ENCODE results near the gene NPL. TPM values are rescaled to one million over a fixed set of nuclear protein-coding genes. Genes with fewer than 3 reads are reported as not detected.

NPL gene
- total RNA-seq, 2 donors from 2014 or later: 10.3 to 30.7 TPM

- Histone ChIP-seq H3K4me1 (ENCODE audit: control insufficient read depth in 1 of 2, low read depth in 2 of 2) (peaks cover 15 to 41% of the 10 kb centered on the region in 2 donors), H3K27ac (no peak overlapping the region), H3K36me3 (peaks cover 27% of the 10 kb centered on the region), H3K27me3 (replicated peaks; ENCODE audit: insufficient read depth) (no peaks in the 10 kb centered on the region), H3K4me3 (no peak overlapping the region), H3K9me3 (no peaks in the 10 kb centered on the region)
- TF ChIP-seq, protein P1, sequence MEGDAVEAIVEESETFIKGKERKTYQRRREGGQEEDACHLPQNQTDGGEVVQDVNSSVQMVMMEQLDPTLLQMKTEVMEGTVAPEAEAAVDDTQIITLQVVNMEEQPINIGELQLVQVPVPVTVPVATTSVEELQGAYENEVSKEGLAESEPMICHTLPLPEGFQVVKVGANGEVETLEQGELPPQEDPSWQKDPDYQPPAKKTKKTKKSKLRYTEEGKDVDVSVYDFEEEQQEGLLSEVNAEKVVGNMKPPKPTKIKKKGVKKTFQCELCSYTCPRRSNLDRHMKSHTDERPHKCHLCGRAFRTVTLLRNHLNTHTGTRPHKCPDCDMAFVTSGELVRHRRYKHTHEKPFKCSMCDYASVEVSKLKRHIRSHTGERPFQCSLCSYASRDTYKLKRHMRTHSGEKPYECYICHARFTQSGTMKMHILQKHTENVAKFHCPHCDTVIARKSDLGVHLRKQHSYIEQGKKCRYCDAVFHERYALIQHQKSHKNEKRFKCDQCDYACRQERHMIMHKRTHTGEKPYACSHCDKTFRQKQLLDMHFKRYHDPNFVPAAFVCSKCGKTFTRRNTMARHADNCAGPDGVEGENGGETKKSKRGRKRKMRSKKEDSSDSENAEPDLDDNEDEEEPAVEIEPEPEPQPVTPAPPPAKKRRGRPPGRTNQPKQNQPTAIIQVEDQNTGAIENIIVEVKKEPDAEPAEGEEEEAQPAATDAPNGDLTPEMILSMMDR (IDR thresholded peaks at IDR 0.05): no peak
- DNase-seq (ENCODE audit: low spot score) (no peak), ATAC-seq (ENCODE audit: insufficient number of reproducible peaks, low FRiP score, low read depth) (no peak)
These were observed 55.8 kb downstream of the NPL start for GRCh38 chr1:182845379-182845778.

DNA sequence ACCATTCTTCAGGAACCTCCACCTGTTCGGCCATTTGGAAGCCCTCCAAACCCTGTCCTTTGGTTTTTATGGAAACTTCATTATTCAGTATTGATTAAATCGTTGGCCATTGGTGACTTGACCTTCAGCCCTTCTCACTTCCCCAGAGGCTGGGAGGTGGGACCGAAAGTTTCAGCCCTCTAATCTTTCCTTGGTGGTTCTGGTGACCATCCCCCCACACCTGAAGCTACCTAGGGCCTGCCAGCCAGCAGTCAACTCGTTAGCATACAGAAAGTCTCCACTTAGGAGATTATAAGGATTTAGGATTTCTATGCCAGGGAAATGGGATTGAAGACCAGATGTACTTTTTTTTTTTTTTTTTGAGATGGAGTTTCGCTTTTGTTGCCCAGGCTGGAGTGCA, 56.3 kb downstream of the NPL start:
- ATAC-seq (ENCODE audit: insufficient number of reproducible peaks, low FRiP score, low read depth): no peak
- Histone ChIP-seq H3K9me3 (no peaks in the 10 kb centered on the region), H3K27ac (no peak overlapping the region), H3K4me3 (no peak overlapping the region), H3K27me3 (replicated peaks; ENCODE audit: insufficient read depth) (no peaks in the 10 kb centered on the region), H3K4me1 (ENCODE audit: control insufficient read depth in 1 of 2, low read depth in 2 of 2) (peaks cover 10 to 36% of the 10 kb centered on the region in 2 donors), H3K36me3 (peaks cover 30% of the 10 kb centered on the region)
- TF ChIP-seq, protein P1 (IDR thresholded peaks at IDR 0.05): no peak
- DNase-seq (ENCODE audit: low spot score): no peak

- peaks cover 42% of the 10 kb centered on the region for H3K36me3 ChIP-seq
- H3K4me3 ChIP-seq: no peak overlapping the region
- peaks cover 5 to 24% of the 10 kb centered on the region in 2 donors for H3K4me1 ChIP-seq (ENCODE audit: control insufficient read depth in 1 of 2, low read depth in 2 of 2)
- DNase-seq (ENCODE audit: low spot score) (no peak), ATAC-seq (ENCODE audit: insufficient number of reproducible peaks, low FRiP score, low read depth) (no peak)
- TF ChIP-seq, protein P1 (IDR thresholded peaks at IDR 0.05): no peak
- no peak overlapping the region for H3K27ac ChIP-seq
- H3K9me3 ChIP-seq: no peaks in the 10 kb centered on the region
- no peaks in the 10 kb centered on the region for H3K27me3 ChIP-seq (replicated peaks; ENCODE audit: insufficient read depth)
These were observed 57.5 kb downstream of the NPL start for GRCh38 chr1:182847105-182847504.

GRCh38 chr1:182848736-182849135, 59.2 kb downstream of the NPL start:
- Histone ChIP-seq H3K27me3 (replicated peaks; ENCODE audit: insufficient read depth) (no peaks in the 10 kb centered on the region), H3K4me1 (ENCODE audit: control insufficient read depth in 1 of 2, low read depth in 2 of 2) (peaks cover 0 to 11% of the 10 kb centered on the region in 2 donors), H3K27ac (no peak overlapping the region), H3K36me3 (peaks cover 58% of the 10 kb centered on the region), H3K4me3 (no peak overlapping the region), H3K9me3 (no peaks in the 10 kb centered on the region)
- no peak for DNase-seq (ENCODE audit: low spot score)
- ATAC-seq (ENCODE audit: insufficient number of reproducible peaks, low FRiP score, low read depth): no peak
- TF ChIP-seq, protein P1 (IDR thresholded peaks at IDR 0.05): no peak

- no peak overlapping the region for H3K4me3 ChIP-seq
- TF ChIP-seq, protein P1 (IDR thresholded peaks at IDR 0.05): no peak
- H3K9me3 ChIP-seq: no peaks in the 10 kb centered on the region
- H3K27me3 ChIP-seq (replicated peaks; ENCODE audit: insufficient read depth): no peaks in the 10 kb centered on the region
- no peak overlapping the region for H3K27ac ChIP-seq
- DNase-seq (ENCODE audit: low spot score): no peak
- peaks cover 0 to 4% of the 10 kb centered on the region in 2 donors for H3K4me1 ChIP-seq (ENCODE audit: control insufficient read depth in 1 of 2, low read depth in 2 of 2)
- no peak for ATAC-seq (ENCODE audit: insufficient number of reproducible peaks, low FRiP score, low read depth)
- H3K36me3 ChIP-seq: peaks cover 69% of the 10 kb centered on the region
These were observed 60.7 kb downstream of the NPL start for GRCh38 chr1:182850319-182850718.

Data from thoracic aorta (tissue), 2 donors.